NT2/D1 (cell line): ENCODE measurements around the gene SPOP.

Source experiments
- YY1 ChIP-seq: IDR thresholded peaks from 2 replicates; pipeline ENCODE4 v1.6.1; 2011; ENCODE audit not compliant: insufficient read length, insufficient read depth
- ZNF274 ChIP-seq: IDR thresholded peaks from 2 replicates; pipeline ENCODE4 v1.6.1; 2011; ENCODE audit warnings: mild to moderate bottlenecking, low read depth, low read length

DNA sequence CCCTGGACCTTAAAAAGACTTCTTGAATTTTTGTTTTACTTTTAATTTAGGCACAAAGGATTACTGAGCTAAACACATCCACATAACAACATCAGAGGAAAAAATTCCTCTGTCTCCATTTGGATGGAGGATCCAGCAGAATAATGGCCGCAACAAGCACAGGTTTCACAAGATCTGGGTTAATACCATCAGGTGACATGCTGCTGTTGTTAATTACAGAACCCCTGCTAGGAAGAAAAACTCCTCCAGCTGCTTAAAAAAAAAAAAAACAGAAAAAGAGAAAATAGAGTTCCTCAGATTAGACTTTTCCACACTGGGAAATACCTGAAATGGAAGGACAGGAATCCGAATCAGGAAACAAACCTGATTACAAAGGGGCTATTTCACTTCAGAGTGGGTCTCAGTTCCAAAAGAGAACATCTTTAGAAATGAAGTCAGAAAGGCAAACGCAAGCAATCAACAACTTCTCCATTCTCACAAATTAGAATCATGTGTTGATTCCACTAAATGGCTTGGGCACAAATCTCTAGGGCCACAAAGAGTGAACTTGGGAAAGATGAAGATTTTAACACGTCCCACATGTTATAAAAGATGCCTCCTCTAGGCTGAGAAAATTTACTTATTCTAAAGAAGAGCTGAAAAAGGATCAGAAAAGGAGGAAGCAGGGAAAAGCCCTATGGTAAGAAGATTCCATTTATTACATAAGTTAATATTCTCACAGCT is 44.0 kb downstream of the SPOP start:
- TF ChIP-seq ZNF274 (no peak), YY1 (no peak)
